ENCODE measurements around the gene SNX21. TPM values are rescaled to one million over a fixed set of nuclear protein-coding genes. Genes with fewer than 3 reads are reported as not detected.

SNX21 gene
- total and polyA plus RNA-seq, 4 donors = 15.9 to 34.4 (median 23.5) TPM

GRCh38 chr20:45842169-45842812 is 8.7 kb downstream of the SNX21 start:
- H3K27ac ChIP-seq (ENCODE audit: low read depth in 1 of 2, low read length in 1 of 2) = peak overlapping the region in 1 of 2 donors; percentile 1
- H3K9ac ChIP-seq (ENCODE audit: insufficient read depth in 1 of 2, low read length in 2 of 2) = no peak overlapping the region
- DNase-seq (peak in 1 of 3 donors; percentile 48), ATAC-seq (ENCODE audit: insufficient read depth, low FRiP score) (no peak)
- H3K27me3 ChIP-seq (ENCODE audit: control insufficient read depth in 3 of 3, insufficient read depth in 3 of 3, low read length in 2 of 3) = no peaks in the 10 kb centered on the region
- no peaks in the 10 kb centered on the region for H3K9me3 ChIP-seq (ENCODE audit: control insufficient read depth in 4 of 4, insufficient read depth in 3 of 4, low read length in 3 of 4)
- H3K4me3 ChIP-seq = no peak overlapping the region
- peaks cover 21 to 47% (median 33%) of the 10 kb centered on the region in 4 donors for H3K36me3 ChIP-seq (ENCODE audit: control insufficient read depth in 4 of 4, insufficient read depth in 4 of 4, low read length in 4 of 4)
- H3K4me1 ChIP-seq (ENCODE audit: control insufficient read depth in 5 of 5, insufficient read depth in 5 of 5, low read length in 5 of 5) = peaks cover 0 to 5% (median 0%) of the 10 kb centered on the region in 5 donors
- 22 to 36% methylated on average over 5 of the region's 5 CpGs for WGBS, 2 donors
- no peak for TF ChIP-seq CTCF (IDR thresholded peaks at IDR 0.05; ENCODE audit: control extremely low read depth, extremely low read depth)

- H3K27me3 ChIP-seq (ENCODE audit: control insufficient read depth in 3 of 3, insufficient read depth in 3 of 3, low read length in 2 of 3) = no peaks in the 10 kb centered on the region
- no peak overlapping the region for H3K27ac ChIP-seq (ENCODE audit: low read depth in 1 of 2, low read length in 1 of 2)
- no peak overlapping the region for H3K4me3 ChIP-seq
- TF ChIP-seq CTCF (IDR thresholded peaks at IDR 0.05; ENCODE audit: control extremely low read depth, extremely low read depth) = no peak
- WGBS, 2 donors = 94 to 96% methylated on average over 14 of the region's 14 CpGs
- peaks cover 0 to 5% (median 0%) of the 10 kb centered on the region in 5 donors for H3K4me1 ChIP-seq (ENCODE audit: control insufficient read depth in 5 of 5, insufficient read depth in 5 of 5, low read length in 5 of 5)
- peaks cover 0 to 2% (median 0%) of the 10 kb centered on the region in 4 donors for H3K9me3 ChIP-seq (ENCODE audit: control insufficient read depth in 4 of 4, insufficient read depth in 3 of 4, low read length in 3 of 4)
- H3K9ac ChIP-seq (ENCODE audit: insufficient read depth in 1 of 2, low read length in 2 of 2) = no peak overlapping the region
- ATAC-seq (ENCODE audit: insufficient read depth, low FRiP score) (no peak), DNase-seq (no peak)
- H3K36me3 ChIP-seq (ENCODE audit: control insufficient read depth in 4 of 4, insufficient read depth in 4 of 4, low read length in 4 of 4) = peaks cover 26 to 50% (median 34%) of the 10 kb centered on the region in 4 donors
Measured at GRCh38 chr20:45843506-45843905, 9.9 kb downstream of the SNX21 start.

- H3K9me3 ChIP-seq (ENCODE audit: control insufficient read depth in 4 of 4, insufficient read depth in 3 of 4, low read length in 3 of 4) = peaks cover 0 to 4% (median 0%) of the 10 kb centered on the region in 4 donors
Measured at GRCh38 chr20:45845452-45845851, 11.9 kb downstream of the SNX21 start.

More at GRCh38 chr20:45845452-45845851, 11.9 kb downstream of the SNX21 start:
- no peak for DNase-seq
- H3K36me3 ChIP-seq (ENCODE audit: control insufficient read depth in 4 of 4, insufficient read depth in 4 of 4, low read length in 4 of 4) = peaks cover 23 to 43% (median 32%) of the 10 kb centered on the region in 4 donors
- no peak overlapping the region for H3K27ac ChIP-seq (ENCODE audit: low read depth in 1 of 2, low read length in 1 of 2)
- no peak for ATAC-seq (ENCODE audit: insufficient read depth, low FRiP score)
- no peak overlapping the region for H3K4me3 ChIP-seq
- no peaks in the 10 kb centered on the region for H3K27me3 ChIP-seq (ENCODE audit: control insufficient read depth in 3 of 3, insufficient read depth in 3 of 3, low read length in 2 of 3)
- H3K4me1 ChIP-seq (ENCODE audit: control insufficient read depth in 5 of 5, insufficient read depth in 5 of 5, low read length in 5 of 5) = peaks cover 0 to 5% (median 2%) of the 10 kb centered on the region in 5 donors
- H3K9ac ChIP-seq (ENCODE audit: insufficient read depth in 1 of 2, low read length in 2 of 2) = no peak overlapping the region
- no peak for TF ChIP-seq CTCF (IDR thresholded peaks at IDR 0.05; ENCODE audit: control extremely low read depth, extremely low read depth)
